ENCODE results near the gene ZNF205. TPM values are rescaled to one million over a fixed set of nuclear protein-coding genes. Genes with fewer than 3 reads are reported as not detected.
"Not testable (repeated sequence)": the region's sequence is repeated elsewhere in the genome, so short reads cannot be mapped to it uniquely, and the experiment has no call there.

Gene ZNF205
- total RNA-seq, 2 donors from 2014 or later, result 0.18 TPM; not detected in 1

- DNase-seq (ENCODE audit: low spot score in 2 of 2) (no peak), ATAC-seq (no peak)
- H3K27ac Mint-ChIP-seq, result peak overlapping the region in 1 of 2 donors; percentile 38
- no peaks in the 10 kb centered on the region for H3K9me3 Mint-ChIP-seq
- peaks cover 0 to 2% of the 10 kb centered on the region in 2 donors for H3K36me3 Mint-ChIP-seq
Measured at GRCh38 chr16:3164121-3164991, 52.0 kb downstream of the ZNF205 start.

GRCh38 chr16:3165111-3165822, 52.9 kb downstream of the ZNF205 start:
- ATAC-seq (peak; percentile 14 to 56), DNase-seq (ENCODE audit: low spot score in 2 of 2) (no peak)
- H3K36me3 Mint-ChIP-seq, result no peaks in the 10 kb centered on the region
- H3K9me3 Mint-ChIP-seq, result no peaks in the 10 kb centered on the region
- peak overlapping the region in 1 of 2 donors; percentile 88 for H3K27ac Mint-ChIP-seq

- no peaks in the 10 kb centered on the region for H3K36me3 Mint-ChIP-seq
- no peak for DNase-seq (ENCODE audit: low spot score in 2 of 2)
- H3K9me3 Mint-ChIP-seq, result no peaks in the 10 kb centered on the region
- ATAC-seq, result no peak
- H3K27ac Mint-ChIP-seq, result no peak overlapping the region
Measured at GRCh38 chr16:3166505-3166886, 54.1 kb downstream of the ZNF205 start.

GRCh38 chr16:3168729-3169128, 56.3 kb downstream of the ZNF205 start:
- not testable (repeated sequence) for DNase-seq (ENCODE audit: low spot score in 2 of 2); H3K27ac Mint-ChIP-seq; H3K36me3 Mint-ChIP-seq; H3K9me3 Mint-ChIP-seq; ATAC-seq

Other genes with a start within 250 kb of the ZNF205 start
- 10 to 100 TPM in 1 of 2 donors, 1 to 10 TPM in 1; 9.4 to 17.4 TPM for gene FLYWCH2, start 229.4 kb upstream of the ZNF205 start, total RNA-seq
- 10 to 100 TPM; 28.8 to 55.4 TPM for gene FLYWCH1, start 200.7 kb upstream of the ZNF205 start, total RNA-seq
- gene KREMEN2, start 148.3 kb upstream of the ZNF205 start, total RNA-seq, result not detected
- 10 to 100 TPM; 24.0 to 31.6 TPM for gene PAQR4, start 143.2 kb upstream of the ZNF205 start, total RNA-seq
- 100 to 1,000 TPM; 125 to 193 TPM for gene PKMYT1, start 132.1 kb upstream of the ZNF205 start, total RNA-seq
- gene CLDN9, start 99.7 kb upstream of the ZNF205 start, total RNA-seq, result under 1 TPM in 1 of 2 donors, not detected in 1; 0.11 TPM
- gene CLDN6, start 94.4 kb upstream of the ZNF205 start, total RNA-seq, result not detected
- 10 to 100 TPM in 1 of 2 donors, 1 to 10 TPM in 1; 7.6 to 14.6 TPM for gene TNFRSF12A, start 92.2 kb upstream of the ZNF205 start, total RNA-seq
- gene HCFC1R1, start 88.6 kb upstream of the ZNF205 start, total RNA-seq, result 10 to 100 TPM; 40.9 to 47.3 TPM
- 10 to 100 TPM; 35.3 to 65.2 TPM for gene THOC6, start 88.6 kb upstream of the ZNF205 start, total RNA-seq
- 1 to 10 TPM in 1 of 2 donors, not detected in 1; 2.9 TPM for gene BICDL2, start 75.6 kb upstream of the ZNF205 start, total RNA-seq
- 1 to 10 TPM; 1.8 to 2.0 TPM for gene MMP25, start 66.0 kb upstream of the ZNF205 start, total RNA-seq
- gene IL32, start 46.9 kb upstream of the ZNF205 start, total RNA-seq, result 1,000 to 10,000 TPM; 2,042 to 3,291 TPM
- gene ZSCAN10, start 13.3 kb upstream of the ZNF205 start, total RNA-seq, result under 1 TPM; 0.14 to 0.68 TPM
- 1 to 10 TPM; 6.1 to 8.2 TPM for gene ZNF213, start 22.4 kb downstream of the ZNF205 start, total RNA-seq
- not detected for gene OR1F1, start 75.6 kb downstream of the ZNF205 start, total RNA-seq
- 10 to 100 TPM in 1 of 2 donors, 1 to 10 TPM in 1; 9.2 to 19.3 TPM for gene ZNF200, start 122.6 kb downstream of the ZNF205 start, total RNA-seq
- gene MEFV, start 144.0 kb downstream of the ZNF205 start, total RNA-seq, result under 1 TPM in 1 of 2 donors, not detected in 1; 0.16 TPM
- gene ZNF263, start 170.9 kb downstream of the ZNF205 start, total RNA-seq, result 10 to 100 TPM; 16.2 to 20.6 TPM
- 1 to 10 TPM; 5.4 to 5.9 TPM for gene TIGD7, start 192.8 kb downstream of the ZNF205 start, total RNA-seq
- gene ZNF75A, start 192.9 kb downstream of the ZNF205 start, total RNA-seq, result 10 to 100 TPM in 1 of 2 donors, 1 to 10 TPM in 1; 7.4 to 26.0 TPM
- gene OR2C1, start 243.3 kb downstream of the ZNF205 start, total RNA-seq, result not detected